HepG2 (cell line): ENCODE data around the gene IGFBP7. TPM values are rescaled to one million over a fixed set of nuclear protein-coding genes. Genes with fewer than 3 reads are reported as not detected.

Experiments
- AHDC1 ChIP-seq: sonication (generic); formaldehyde crosslinking; IDR thresholded peaks from 2 replicates; pipeline ENCODE4 v1.5.1; 2020; ENCODE audit warnings: mild to moderate bottlenecking, missing genetic modification reagents, borderline replicate concordance
- ATF2 ChIP-seq: sonication (generic); formaldehyde crosslinking; IDR thresholded peaks from 2 replicates; pipeline ENCODE4 v1.4.0; 2020; ENCODE audit warnings: missing genetic modification reagents
- BCL6 ChIP-seq: IDR thresholded peaks from 2 replicates; pipeline ENCODE4 v1.6.1; 2016; ENCODE audit warnings: missing genetic modification reagents, missing compliant biosample characterization
- HNF4A ChIP-seq: sonication (generic); formaldehyde crosslinking; IDR thresholded peaks from 2 replicates; pipeline ENCODE4 v1.4.0; 2020; ENCODE audit warnings: missing genetic modification reagents
- HOXD1 ChIP-seq: sonication (generic); formaldehyde crosslinking; IDR thresholded peaks from 2 replicates; pipeline ENCODE4 v1.5.0; 2020; ENCODE audit warnings: missing genetic modification reagents
- ISL2 ChIP-seq: sonication (generic); formaldehyde crosslinking; IDR thresholded peaks from 2 replicates; pipeline ENCODE4 v1.5.0; 2020; ENCODE audit warnings: missing genetic modification reagents
- LCORL ChIP-seq, 2 experiments: fragments of 450-650 bp in 1 of 2; sonication (generic) in 1 of 2; formaldehyde crosslinking in 1 of 2; IDR thresholded peaks; 2 replicates each; pipeline versions ENCODE4 v1.5.0 to v1.6.1; 2017 to 2020; ENCODE audit warnings: antibody characterized with exemption in 1 of 2, missing genetic modification reagents in 1 of 2
- MYC ChIP-seq: sonication (generic); formaldehyde crosslinking; IDR thresholded peaks from 2 replicates; pipeline ENCODE4 v1.9.0; 2021; ENCODE audit warnings: missing genetic modification reagents, borderline replicate concordance
- NCOA2 ChIP-seq: sonication (generic); formaldehyde crosslinking; IDR thresholded peaks from 2 replicates; pipeline ENCODE4 v1.8.0; 2022; ENCODE audit warnings: inconsistent platforms
- RXRB ChIP-seq: IDR thresholded peaks from 2 replicates; pipeline ENCODE4 v1.6.1; 2016; ENCODE audit warnings: borderline replicate concordance, missing genetic modification reagents, missing compliant biosample characterization
- TARDBP ChIP-seq: sonication (generic); formaldehyde crosslinking; IDR thresholded peaks from 2 replicates; pipeline ENCODE4 v1.8.0; 2022; ENCODE audit warnings: mild to moderate bottlenecking, missing genetic modification reagents
- TEAD3 ChIP-seq: optimal IDR thresholded peaks from 2 replicates; pipeline ENCODE3; 2016; ENCODE audit warnings: borderline replicate concordance
- ZGPAT ChIP-seq: IDR thresholded peaks from 2 replicates; pipeline ENCODE4 v1.6.1; 2016; ENCODE audit warnings: mild to moderate bottlenecking
- ZNF20 ChIP-seq: sonication (generic); formaldehyde crosslinking; IDR thresholded peaks from 2 replicates; pipeline ENCODE4 v1.4.0; 2020; ENCODE audit warnings: mild to moderate bottlenecking, moderate library complexity, missing genetic modification reagents
- ZNF281 ChIP-seq: sonication (generic); formaldehyde crosslinking; IDR thresholded peaks from 2 replicates; pipeline ENCODE4 v1.4.0; 2020; ENCODE audit warnings: missing genetic modification reagents, borderline replicate concordance
- ZNF331 ChIP-seq: sonication (generic); formaldehyde crosslinking; IDR thresholded peaks from 2 replicates; pipeline ENCODE4 v1.4.0; 2020; ENCODE audit warnings: missing genetic modification reagents
- polyA plus RNA-seq, 8 experiments: library from polyadenylated mRNA; depleted of rRNA in 3 of 8; stranded (reverse) in 7 of 8; unstranded in 1 of 8; fragments of >200 nt; fragmentation: Illumina TruSeq in 4 of 8; extraction: Trizol in 4 of 8; gene quantifications; 2 replicates each; pipeline versions ENCODE4 v1.2.1 to v1.2.3, GENCODE V29; 2011 to 2016; ENCODE audit warnings: low read depth in 4 of 8, missing spikeins in 1 of 8, mixed read lengths in 1 of 8; ENCODE audit not compliant: insufficient read depth in 1 of 8
- total RNA-seq, 5 experiments: library from RNA; depleted of rRNA; stranded (reverse); fragments of >200 nt; fragmentation: Illumina TruSeq; extraction: Trizol; gene quantifications; 2 replicates each; pipeline ENCODE4 v1.2.3, GENCODE V29; 2016; ENCODE audit warnings: low read depth in 1 of 5

IGFBP7 gene
- total and polyA plus RNA-seq, 2 of the 13 experiments (the other 11 are each of a cell fraction or from before 2014, with no cell fraction given), result 1.1 to 1.3 TPM

- TF ChIP-seq AHDC1 (peak; percentile 56; the same call in 1 of the 2 replicates), RXRB (CRISPR knock-in tag) (peak; percentile 98), LCORL (IDR thresholded peaks at IDR 0.05) (no peak), LCORL (CRISPR knock-in tag; IDR thresholded peaks at IDR 0.05) (no peak), TEAD3 (CRISPR knock-in tag) (peak; percentile 77), ZNF20 (CRISPR knock-in tag) (no peak), BCL6 (peak; percentile 93), HOXD1 (CRISPR knock-in tag) (0 out of 2 replicates have a peak, but pooled peaks have one; percentile 52), ZGPAT (CRISPR knock-in tag) (0 out of 2 replicates have a peak, but pooled peaks have one; percentile 20), ATF2 (0 out of 2 replicates have a peak, but pooled peaks have one; percentile 18), ZNF331 (CRISPR knock-in tag) (peak; percentile 46; the same call in 1 of the 2 replicates), ZNF281 (CRISPR knock-in tag) (peak; percentile 65; the same call in 1 of the 2 replicates), ISL2 (CRISPR knock-in tag) (peak; percentile 79), HNF4A (CRISPR knock-in tag) (peak; percentile 66), MYC (no peak), NCOA2 (peak; percentile 87), TARDBP (peak; percentile 47; the same call in 1 of the 2 replicates)
Measured at GRCh38 chr4:57100979-57101651, 9.1 kb downstream of the IGFBP7 start (continued).
